K562 (cell line): Measurements from ENCODE around the gene HSPB1. TPM values are rescaled to one million over a fixed set of nuclear protein-coding genes. Genes with fewer than 3 reads are reported as not detected.

ENCODE experiments used
- BMI1 ChIP-seq: fragments of 150-350 bp; IDR thresholded peaks from 2 replicates; pipeline ENCODE4 v1.6.1; 2014; ENCODE audit warnings: low read length
- ERF ChIP-seq: fragments of 450-650 bp; formaldehyde crosslinking; IDR thresholded peaks from 2 replicates; pipeline ENCODE4 v1.4.0; 2020; ENCODE audit warnings: mild to moderate bottlenecking, mixed read lengths
- FOXP4 ChIP-seq: sonication (generic); formaldehyde crosslinking; IDR thresholded peaks from 2 replicates; pipeline ENCODE4 v1.8.0; 2022; ENCODE audit warnings: mild to moderate bottlenecking, missing genetic modification reagents, borderline replicate concordance
- L3MBTL2 ChIP-seq: fragments of 450-650 bp; IDR thresholded peaks from 2 replicates; pipeline ENCODE4 v1.6.1; 2016; ENCODE audit warnings: mild to moderate bottlenecking, moderate library complexity
- PTBP1 ChIP-seq: fragments of 200-400 bp; formaldehyde crosslinking; IDR thresholded peaks from 2 replicates; pipeline ENCODE4 v1.6.1; 2017; ENCODE audit warnings: low read depth, low read length
- SRSF7 ChIP-seq: fragments of 200-400 bp; formaldehyde crosslinking; optimal IDR thresholded peaks from 2 replicates; pipeline ENCODE3; 2017; ENCODE audit warnings: mild to moderate bottlenecking, low read depth, low read length
- TAF9B ChIP-seq: fragments of 450-650 bp; IDR thresholded peaks from 2 replicates; pipeline ENCODE4 v1.6.1; 2018; ENCODE audit warnings: mild to moderate bottlenecking; ENCODE audit not compliant: partially characterized antibody
- TOE1 ChIP-seq, 2 experiments: fragments of 450-650 bp in 1 of 2; sonication (generic) in 1 of 2; formaldehyde crosslinking in 1 of 2; IDR thresholded peaks; 2 replicates each; pipeline versions ENCODE4 v1.7.1 to v1.8.0; 2016 to 2022; ENCODE audit warnings: borderline replicate concordance in 2 of 2, mild to moderate bottlenecking in 2 of 2, antibody characterized with exemption in 1 of 2, inconsistent platforms in 1 of 2, low read depth in 1 of 2, missing genetic modification reagents in 1 of 2, moderate library complexity in 1 of 2
- ZBTB33 ChIP-seq: sonication (generic); formaldehyde crosslinking; IDR thresholded peaks from 2 replicates; pipeline ENCODE4 v1.8.1; 2023; ENCODE audit warnings: mild to moderate bottlenecking, missing genetic modification reagents
- polyA plus RNA-seq, 8 experiments: library from polyadenylated mRNA; depleted of rRNA in 4 of 8; stranded (reverse) in 5 of 8; unstranded in 3 of 8; fragments of >200 nt; fragmentation: Nextera tagmentation in 2 of 8; fragmentation: Illumina TruSeq in 1 of 8; extraction: Ambion mirVana in 2 of 8; extraction: Trizol in 1 of 8; gene quantifications; 2 replicates each; pipeline versions ENCODE4 v1.2.1 to v1.2.3, GENCODE V29; 2011 to 2014; ENCODE audit warnings: inconsistent platforms in 1 of 8, missing spikeins in 1 of 8
- total RNA-seq, 7 experiments: library from RNA; depleted of rRNA in 6 of 7; stranded (reverse); fragments of >200 nt in 6 of 7; fragmentation: Illumina TruSeq in 2 of 7; extraction: Trizol in 2 of 7; gene quantifications; 2 replicates each; pipeline versions ENCODE4 v1.2.1 to v1.2.3, GENCODE V29; 2011 to 2021; ENCODE audit warnings: low replicate concordance in 1 of 7
- TF ChIP-seq, protein P1 (sequence below): sonication (generic); formaldehyde crosslinking; IDR thresholded peaks from 2 replicates; pipeline ENCODE4 v1.8.1; 2023; ENCODE audit warnings: mild to moderate bottlenecking, missing genetic modification reagents, moderate library complexity
- TF ChIP-seq, protein P2 (sequence below), 2 experiments: fragments of 150-350 bp in 1 of 2; IDR thresholded peaks; 2 replicates each; pipeline ENCODE4 v1.6.1; 2012 to 2016; ENCODE audit warnings: low read depth in 2 of 2, low read length in 2 of 2, mild to moderate bottlenecking in 1 of 2, moderate library complexity in 1 of 2

Gene HSPB1
- total and polyA plus RNA-seq, 9 of the 15 experiments (the other 6 are each of a cell fraction or from before 2014, with no cell fraction given): 27.1 to 522 (median 138) TPM

DNA sequence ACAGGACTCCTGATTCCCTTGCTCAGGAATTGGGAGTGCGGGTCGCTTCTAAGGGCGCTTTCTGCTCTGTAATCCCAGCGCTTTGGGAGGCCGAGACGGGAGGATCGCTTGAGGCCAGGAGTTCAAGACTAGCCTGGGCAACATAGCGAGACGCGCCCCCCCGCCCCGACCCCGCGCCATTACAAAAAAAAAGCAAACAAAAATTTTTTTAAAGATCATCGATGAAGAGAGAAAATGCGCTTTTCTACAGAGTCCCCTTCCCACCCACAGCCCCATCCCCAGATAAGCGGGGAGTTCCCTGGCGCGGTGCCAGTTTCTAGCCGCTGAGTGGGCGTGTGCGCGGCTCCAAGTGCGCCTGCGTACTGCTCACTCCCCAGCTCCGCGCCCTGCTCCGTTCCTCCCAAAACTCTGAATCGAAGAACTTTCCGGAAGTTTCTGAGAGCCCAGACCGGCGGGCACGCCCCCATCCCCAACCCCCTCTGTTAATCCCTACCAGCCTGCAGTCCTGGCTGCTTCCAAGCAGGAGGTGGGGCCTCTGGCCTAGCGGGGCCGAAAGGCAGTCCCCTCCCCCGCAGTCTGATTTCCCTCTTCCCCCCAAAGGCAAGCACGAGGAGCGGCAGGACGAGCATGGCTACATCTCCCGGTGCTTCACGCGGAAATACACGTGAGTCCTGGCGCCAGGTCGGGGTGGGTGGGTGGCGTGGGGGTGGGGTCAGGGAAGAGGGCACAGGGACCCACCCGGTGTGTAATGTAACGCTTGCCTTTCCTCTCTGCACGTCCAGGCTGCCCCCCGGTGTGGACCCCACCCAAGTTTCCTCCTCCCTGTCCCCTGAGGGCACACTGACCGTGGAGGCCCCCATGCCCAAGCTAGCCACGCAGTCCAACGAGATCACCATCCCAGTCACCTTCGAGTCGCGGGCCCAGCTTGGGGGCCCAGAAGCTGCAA lies 1.0 kb downstream of the HSPB1 start (continued):
- TF ChIP-seq, protein P1, sequence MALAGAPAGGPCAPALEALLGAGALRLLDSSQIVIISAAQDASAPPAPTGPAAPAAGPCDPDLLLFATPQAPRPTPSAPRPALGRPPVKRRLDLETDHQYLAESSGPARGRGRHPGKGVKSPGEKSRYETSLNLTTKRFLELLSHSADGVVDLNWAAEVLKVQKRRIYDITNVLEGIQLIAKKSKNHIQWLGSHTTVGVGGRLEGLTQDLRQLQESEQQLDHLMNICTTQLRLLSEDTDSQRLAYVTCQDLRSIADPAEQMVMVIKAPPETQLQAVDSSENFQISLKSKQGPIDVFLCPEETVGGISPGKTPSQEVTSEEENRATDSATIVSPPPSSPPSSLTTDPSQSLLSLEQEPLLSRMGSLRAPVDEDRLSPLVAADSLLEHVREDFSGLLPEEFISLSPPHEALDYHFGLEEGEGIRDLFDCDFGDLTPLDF (CRISPR knock-in tag): no peak
- TF ChIP-seq ZBTB33 (CRISPR knock-in tag) (0 out of 2 replicates have a peak, but pooled peaks have one; percentile 15), FOXP4 (no peak), TAF9B (peak; percentile 48), L3MBTL2 (peak; percentile 92), PTBP1 (peak; percentile 25; the same call in 1 of the 2 replicates), BMI1 (no peak), TOE1 (IDR thresholded peaks at IDR 0.05; ENCODE audit: borderline replicate concordance) (peak; percentile 14; the same call in 1 of the 2 replicates), TOE1 (CRISPR knock-in tag; IDR thresholded peaks at IDR 0.05; ENCODE audit: borderline replicate concordance, low read depth) (no peak), ERF (CRISPR knock-in tag) (no peak), SRSF7 (no peak)
- TF ChIP-seq, protein P2, sequence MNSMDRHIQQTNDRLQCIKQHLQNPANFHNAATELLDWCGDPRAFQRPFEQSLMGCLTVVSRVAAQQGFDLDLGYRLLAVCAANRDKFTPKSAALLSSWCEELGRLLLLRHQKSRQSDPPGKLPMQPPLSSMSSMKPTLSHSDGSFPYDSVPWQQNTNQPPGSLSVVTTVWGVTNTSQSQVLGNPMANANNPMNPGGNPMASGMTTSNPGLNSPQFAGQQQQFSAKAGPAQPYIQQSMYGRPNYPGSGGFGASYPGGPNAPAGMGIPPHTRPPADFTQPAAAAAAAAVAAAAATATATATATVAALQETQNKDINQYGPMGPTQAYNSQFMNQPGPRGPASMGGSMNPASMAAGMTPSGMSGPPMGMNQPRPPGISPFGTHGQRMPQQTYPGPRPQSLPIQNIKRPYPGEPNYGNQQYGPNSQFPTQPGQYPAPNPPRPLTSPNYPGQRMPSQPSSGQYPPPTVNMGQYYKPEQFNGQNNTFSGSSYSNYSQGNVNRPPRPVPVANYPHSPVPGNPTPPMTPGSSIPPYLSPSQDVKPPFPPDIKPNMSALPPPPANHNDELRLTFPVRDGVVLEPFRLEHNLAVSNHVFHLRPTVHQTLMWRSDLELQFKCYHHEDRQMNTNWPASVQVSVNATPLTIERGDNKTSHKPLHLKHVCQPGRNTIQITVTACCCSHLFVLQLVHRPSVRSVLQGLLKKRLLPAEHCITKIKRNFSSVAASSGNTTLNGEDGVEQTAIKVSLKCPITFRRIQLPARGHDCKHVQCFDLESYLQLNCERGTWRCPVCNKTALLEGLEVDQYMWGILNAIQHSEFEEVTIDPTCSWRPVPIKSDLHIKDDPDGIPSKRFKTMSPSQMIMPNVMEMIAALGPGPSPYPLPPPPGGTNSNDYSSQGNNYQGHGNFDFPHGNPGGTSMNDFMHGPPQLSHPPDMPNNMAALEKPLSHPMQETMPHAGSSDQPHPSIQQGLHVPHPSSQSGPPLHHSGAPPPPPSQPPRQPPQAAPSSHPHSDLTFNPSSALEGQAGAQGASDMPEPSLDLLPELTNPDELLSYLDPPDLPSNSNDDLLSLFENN (IDR thresholded peaks at IDR 0.05; ENCODE audit: low read depth in 2 of 2, low read length in 2 of 2): no peak
